ENCODE data around the gene OR6B2. TPM values are rescaled to one million over a fixed set of nuclear protein-coding genes. Genes with fewer than 3 reads are reported as not detected.

Gene OR6B2
- total RNA-seq, 1 experiment from 2014 or later, result not detected

DNA sequence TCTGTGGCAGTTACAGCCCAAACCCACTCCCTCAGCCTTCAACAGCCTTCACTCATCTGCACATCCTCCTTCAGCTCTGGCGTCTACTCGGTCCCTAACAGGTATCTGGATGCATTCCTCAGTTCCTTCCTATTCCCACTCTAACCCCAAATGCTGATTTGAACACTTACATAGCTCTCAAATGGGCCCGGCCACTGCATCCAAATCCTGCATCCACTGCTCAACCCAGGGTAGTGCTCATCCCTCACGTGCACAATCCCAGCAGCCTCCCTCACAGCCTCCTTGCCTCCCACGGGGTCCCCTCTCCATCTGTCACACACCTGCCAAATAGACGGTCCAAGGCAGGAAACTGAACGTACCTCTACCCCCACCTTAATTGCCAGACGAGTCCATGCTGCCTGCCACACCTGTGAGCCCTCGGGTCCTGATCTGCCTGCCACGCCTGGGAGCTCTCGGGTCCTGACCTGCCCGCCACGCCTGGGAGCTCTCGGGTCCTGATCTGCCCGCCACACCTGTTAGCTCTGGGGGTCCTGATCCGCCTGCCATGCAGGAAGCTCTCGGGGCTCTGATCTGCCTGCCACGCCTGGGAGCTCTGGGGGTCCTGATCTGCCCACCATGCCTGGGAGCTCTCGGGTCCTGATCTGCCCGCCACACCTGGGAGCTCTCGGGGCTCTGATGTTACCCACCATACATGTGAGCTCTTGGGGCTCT is 13.2 kb upstream of the OR6B2 start:
- H3K27ac ChIP-seq (ENCODE audit: low read depth, low read length, poor library complexity, severe bottlenecking), result no peak overlapping the region
- peaks cover 78% of the 10 kb centered on the region for H3K27me3 ChIP-seq (replicated peaks; ENCODE audit: insufficient read depth, low read depth, low read length, poor library complexity)
- DNase-seq (ENCODE audit: low spot score), result no peak
- ChIA-PET POLR2A (ENCODE audit: low non-redundant PET) (no interaction called here), CTCF (no interaction called here)
- TF ChIP-seq, protein P1, sequence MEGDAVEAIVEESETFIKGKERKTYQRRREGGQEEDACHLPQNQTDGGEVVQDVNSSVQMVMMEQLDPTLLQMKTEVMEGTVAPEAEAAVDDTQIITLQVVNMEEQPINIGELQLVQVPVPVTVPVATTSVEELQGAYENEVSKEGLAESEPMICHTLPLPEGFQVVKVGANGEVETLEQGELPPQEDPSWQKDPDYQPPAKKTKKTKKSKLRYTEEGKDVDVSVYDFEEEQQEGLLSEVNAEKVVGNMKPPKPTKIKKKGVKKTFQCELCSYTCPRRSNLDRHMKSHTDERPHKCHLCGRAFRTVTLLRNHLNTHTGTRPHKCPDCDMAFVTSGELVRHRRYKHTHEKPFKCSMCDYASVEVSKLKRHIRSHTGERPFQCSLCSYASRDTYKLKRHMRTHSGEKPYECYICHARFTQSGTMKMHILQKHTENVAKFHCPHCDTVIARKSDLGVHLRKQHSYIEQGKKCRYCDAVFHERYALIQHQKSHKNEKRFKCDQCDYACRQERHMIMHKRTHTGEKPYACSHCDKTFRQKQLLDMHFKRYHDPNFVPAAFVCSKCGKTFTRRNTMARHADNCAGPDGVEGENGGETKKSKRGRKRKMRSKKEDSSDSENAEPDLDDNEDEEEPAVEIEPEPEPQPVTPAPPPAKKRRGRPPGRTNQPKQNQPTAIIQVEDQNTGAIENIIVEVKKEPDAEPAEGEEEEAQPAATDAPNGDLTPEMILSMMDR (conservative IDR thresholded peaks at IDR 0.05; ENCODE audit: low read depth, low read length), result no peak
- TF ChIP-seq EZH2 (IDR thresholded peaks at IDR 0.05; ENCODE audit: borderline replicate concordance, low read depth, low read length, poor library complexity, severe bottlenecking), result no peak
- intact Hi-C loops (cut with micrococcal nuclease; ENCODE audit: unreplicated experiment), result no loop called here
- no peaks in the 10 kb centered on the region for H3K36me3 ChIP-seq (ENCODE audit: insufficient read depth, low read length, poor library complexity, severe bottlenecking)
- no TSS peak for BruUV-seq (replicated peaks)
- H3K9me3 ChIP-seq (ENCODE audit: low read depth, low read length, poor library complexity, severe bottlenecking), result no peaks in the 10 kb centered on the region
- no peaks in the 10 kb centered on the region for H3K4me1 ChIP-seq (ENCODE audit: insufficient read depth, low read length, poor library complexity, severe bottlenecking)
- H3K4me3 ChIP-seq (ENCODE audit: low read depth, low read length, poor library complexity, severe bottlenecking), result no peak overlapping the region

DNA sequence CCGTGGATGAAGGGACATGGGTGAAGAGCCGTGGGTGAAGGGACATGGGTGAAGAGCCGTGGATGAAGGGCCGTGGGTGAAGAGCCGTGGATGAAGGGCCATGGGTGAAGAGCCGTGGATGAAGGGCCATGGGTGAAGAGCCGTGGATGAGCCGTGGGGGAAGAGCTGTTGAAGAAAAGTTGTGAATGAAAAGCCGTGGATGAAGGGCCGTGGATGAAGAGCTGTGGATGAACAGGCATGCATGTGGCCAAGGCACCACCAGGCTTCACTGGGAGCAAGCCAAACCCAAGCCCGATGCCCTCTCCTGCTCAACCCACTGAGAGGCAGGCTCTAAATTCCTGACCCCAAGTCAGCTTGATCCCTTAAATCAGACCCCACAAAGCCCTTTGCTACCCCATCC is 12.5 kb upstream of the OR6B2 start:
- no peak for TF ChIP-seq EZH2 (IDR thresholded peaks at IDR 0.05; ENCODE audit: borderline replicate concordance, low read depth, low read length, poor library complexity, severe bottlenecking)
- TF ChIP-seq, protein P1 (conservative IDR thresholded peaks at IDR 0.05; ENCODE audit: low read depth, low read length), result no peak
- Histone ChIP-seq H3K27ac (ENCODE audit: low read depth, low read length, poor library complexity, severe bottlenecking) (no peak overlapping the region), H3K4me1 (ENCODE audit: insufficient read depth, low read length, poor library complexity, severe bottlenecking) (no peaks in the 10 kb centered on the region), H3K36me3 (ENCODE audit: insufficient read depth, low read length, poor library complexity, severe bottlenecking) (no peaks in the 10 kb centered on the region), H3K9me3 (ENCODE audit: low read depth, low read length, poor library complexity, severe bottlenecking) (no peaks in the 10 kb centered on the region), H3K27me3 (replicated peaks; ENCODE audit: insufficient read depth, low read depth, low read length, poor library complexity) (peaks cover 77% of the 10 kb centered on the region), H3K4me3 (ENCODE audit: low read depth, low read length, poor library complexity, severe bottlenecking) (no peak overlapping the region)
- POLR2A ChIA-PET (ENCODE audit: low non-redundant PET), result no interaction called here
- CTCF ChIA-PET, result no interaction called here
- intact Hi-C loops (cut with micrococcal nuclease; ENCODE audit: unreplicated experiment), result no loop called here
- BruUV-seq (replicated peaks), result no TSS peak
- no peak for DNase-seq (ENCODE audit: low spot score)

GRCh38 chr2:240041363-240041762 is 11.1 kb upstream of the OR6B2 start:
- Histone ChIP-seq H3K4me3 (ENCODE audit: low read depth, low read length, poor library complexity, severe bottlenecking) (no peak overlapping the region), H3K27ac (ENCODE audit: low read depth, low read length, poor library complexity, severe bottlenecking) (no peak overlapping the region), H3K36me3 (ENCODE audit: insufficient read depth, low read length, poor library complexity, severe bottlenecking) (no peaks in the 10 kb centered on the region), H3K4me1 (ENCODE audit: insufficient read depth, low read length, poor library complexity, severe bottlenecking) (no peaks in the 10 kb centered on the region), H3K27me3 (replicated peaks; ENCODE audit: insufficient read depth, low read depth, low read length, poor library complexity) (peaks cover 77% of the 10 kb centered on the region), H3K9me3 (ENCODE audit: low read depth, low read length, poor library complexity, severe bottlenecking) (no peaks in the 10 kb centered on the region)
- DNase-seq (ENCODE audit: low spot score), result no peak
- POLR2A ChIA-PET (ENCODE audit: low non-redundant PET), result no interaction called here
- no TSS peak for BruUV-seq (replicated peaks)
- CTCF ChIA-PET, result no interaction called here
- intact Hi-C loops (cut with micrococcal nuclease; ENCODE audit: unreplicated experiment), result no loop called here
- no peak for TF ChIP-seq EZH2 (IDR thresholded peaks at IDR 0.05; ENCODE audit: borderline replicate concordance, low read depth, low read length, poor library complexity, severe bottlenecking)
- TF ChIP-seq, protein P1 (conservative IDR thresholded peaks at IDR 0.05; ENCODE audit: low read depth, low read length), result no peak
